ENCODE data around the gene PRKCSH. TPM values are rescaled to one million over a fixed set of nuclear protein-coding genes. Genes with fewer than 3 reads are reported as not detected.
A peak's percentile ranks its signal among the peaks of the same experiment; 100 is the strongest.

PRKCSH gene
- total RNA-seq, 1 donor = 85.5 TPM

DNA sequence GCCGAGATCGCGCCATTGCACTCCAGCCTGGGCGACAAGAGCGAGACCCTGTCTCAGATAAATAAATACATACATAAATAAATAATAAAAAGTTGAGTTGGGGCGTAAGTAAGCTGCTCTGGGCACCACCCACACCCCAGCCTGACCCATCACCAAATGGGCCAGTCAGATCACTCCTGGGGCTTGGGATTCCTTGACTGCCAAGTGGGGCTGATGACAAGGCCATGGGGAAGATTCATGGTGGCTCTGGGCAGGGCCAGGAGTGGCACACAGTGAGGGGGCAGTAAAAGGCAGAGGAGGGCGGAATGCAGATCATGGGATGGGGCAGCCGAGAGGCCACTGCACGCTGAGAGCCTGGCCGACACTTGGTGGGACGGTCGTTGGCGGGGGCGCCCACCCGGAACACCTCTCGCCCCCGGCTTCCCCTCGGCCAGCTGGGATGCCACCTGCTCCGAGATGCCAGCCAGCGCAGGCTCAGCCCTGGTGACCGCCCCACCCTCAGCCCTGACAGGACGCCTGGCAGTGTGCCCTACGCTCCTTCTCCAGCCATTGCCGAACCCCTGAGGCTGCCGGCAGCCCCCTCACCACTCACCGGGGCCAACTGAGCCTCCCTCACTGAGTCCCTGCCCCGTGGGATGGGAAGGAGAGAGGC, 59.3 kb downstream of the PRKCSH start:
- no peak overlapping the region for H3K4me3 ChIP-seq (ENCODE audit: low read depth, low read length)

DNA sequence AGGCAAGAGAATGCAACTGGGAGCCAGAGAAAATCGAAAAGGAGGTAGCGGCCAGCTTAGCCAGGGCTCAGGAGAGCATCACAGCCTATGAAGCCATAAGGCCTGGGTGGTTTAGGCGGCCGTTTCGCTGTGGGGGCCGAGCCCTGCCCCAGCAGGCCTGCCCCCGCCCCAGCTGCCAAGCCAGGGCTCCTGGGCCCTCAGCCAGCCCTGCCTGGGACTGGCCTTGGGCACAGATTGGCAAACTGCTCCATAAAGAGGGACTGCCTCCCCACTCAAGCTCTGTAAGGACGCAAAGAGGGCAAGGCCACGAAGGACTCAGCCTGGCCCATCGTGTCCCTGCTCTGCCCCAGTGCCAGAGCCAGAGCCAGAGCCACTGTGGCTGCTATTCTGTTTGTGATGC, 60.0 kb downstream of the PRKCSH start:
- DNase-seq (ENCODE audit: low read depth) = no peak
- TF ChIP-seq CTCF (IDR thresholded peaks at IDR 0.05; ENCODE audit: insufficient read depth, low read depth, low read length) = no peak
- H3K4me3 ChIP-seq (ENCODE audit: low read depth, low read length) = no peak overlapping the region

More for the DNA sequence above, 59.3 kb downstream of the PRKCSH start:
- no peak for DNase-seq (ENCODE audit: low read depth)
- TF ChIP-seq CTCF (IDR thresholded peaks at IDR 0.05; ENCODE audit: insufficient read depth, low read depth, low read length) = no peak

GRCh38 chr19:11495885-11496284, 60.5 kb downstream of the PRKCSH start:
- no peak overlapping the region for H3K4me3 ChIP-seq (ENCODE audit: low read depth, low read length)
- no peak for DNase-seq (ENCODE audit: low read depth)
- TF ChIP-seq CTCF (IDR thresholded peaks at IDR 0.05; ENCODE audit: insufficient read depth, low read depth, low read length) = no peak

GRCh38 chr19:11496391-11497163, 61.1 kb downstream of the PRKCSH start:
- no peak overlapping the region for H3K4me3 ChIP-seq (ENCODE audit: low read depth, low read length)
- TF ChIP-seq CTCF (IDR thresholded peaks at IDR 0.05; ENCODE audit: insufficient read depth, low read depth, low read length) = peak; percentile 81

GRCh38 chr19:11499220-11499726, 63.8 kb downstream of the PRKCSH start:
- H3K4me3 ChIP-seq (ENCODE audit: low read depth, low read length) = no peak overlapping the region
- no peak for DNase-seq (ENCODE audit: low read depth)
- TF ChIP-seq CTCF (IDR thresholded peaks at IDR 0.05; ENCODE audit: insufficient read depth, low read depth, low read length) = no peak

More at GRCh38 chr19:11496391-11497163, 61.1 kb downstream of the PRKCSH start:
- DNase-seq (ENCODE audit: low read depth) = peak; percentile 83

DNA sequence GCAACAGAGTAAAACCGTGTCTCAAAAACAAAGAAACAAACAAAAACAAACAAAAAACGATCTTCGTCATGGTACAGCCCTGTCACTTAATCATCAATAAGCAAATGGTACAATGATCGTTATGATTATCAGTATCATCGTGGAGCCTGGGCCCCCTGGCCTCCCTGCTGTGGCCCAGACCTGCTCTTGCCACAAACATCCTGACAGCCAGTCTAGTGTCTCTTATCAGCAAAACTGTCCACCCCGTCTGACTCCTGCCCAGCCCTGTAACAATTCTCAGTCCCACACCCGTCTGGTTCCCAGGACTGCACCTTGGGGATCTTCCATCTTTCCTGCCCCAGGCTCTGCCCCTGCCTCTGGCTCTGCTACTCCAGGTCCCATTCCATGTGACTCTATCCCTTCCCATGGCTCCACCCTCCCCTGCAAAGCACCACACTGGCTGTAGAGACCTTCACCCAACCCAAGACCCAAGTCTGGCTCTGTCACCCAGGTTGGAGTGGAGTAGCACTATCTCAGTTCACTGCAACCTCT, 64.5 kb downstream of the PRKCSH start:
- no peak overlapping the region for H3K4me3 ChIP-seq (ENCODE audit: low read depth, low read length)
- no peak for TF ChIP-seq CTCF (IDR thresholded peaks at IDR 0.05; ENCODE audit: insufficient read depth, low read depth, low read length)
- DNase-seq (ENCODE audit: low read depth) = no peak

Small RNA genes lying within 50 kb of the gene (small RNA-seq; reads per million reads assigned to genes)
- gene MIR7974 = not detected
- gene RF00019 = not detected

Other genes with a start within 250 kb of the PRKCSH start
- gene KANK2, start 238.1 kb upstream of the PRKCSH start, total RNA-seq = 253 and 312 TPM in 2 replicates
- not detected in 2 replicates for gene ANGPTL8, start 196.0 kb upstream of the PRKCSH start, total RNA-seq
- gene DOCK6, start 173.1 kb upstream of the PRKCSH start, total RNA-seq = 21.2 and 28.7 TPM in 2 replicates
- not detected in 2 replicates for gene TSPAN16, start 139.5 kb upstream of the PRKCSH start, total RNA-seq
- gene RAB3D, start 96.0 kb upstream of the PRKCSH start, total RNA-seq = 8.7 and 9.1 TPM in 2 replicates
- 96.7 and 121 TPM in 2 replicates for gene TMEM205, start 89.4 kb upstream of the PRKCSH start, total RNA-seq
- gene CCDC159, start 89.1 kb upstream of the PRKCSH start, total RNA-seq = 6.0 and 6.4 TPM in 2 replicates
- gene PLPPR2, start 80.2 kb upstream of the PRKCSH start, total RNA-seq = 16.8 and 20.6 TPM in 2 replicates
- 0.86 and 1.3 TPM in 2 replicates for gene SWSAP1, start 61.0 kb upstream of the PRKCSH start, total RNA-seq
- 5.6 and 6.8 TPM in 2 replicates for gene EPOR, start 51.3 kb upstream of the PRKCSH start, total RNA-seq
- gene RGL3, start 16.3 kb upstream of the PRKCSH start, total RNA-seq = 0.32 and 1.3 TPM in 2 replicates
- under 0.01 and 0.43 TPM in 2 replicates for gene ODAD3, start 514 bp upstream of the PRKCSH start, total RNA-seq
- gene ELAVL3, start 45.4 kb downstream of the PRKCSH start, total RNA-seq = not detected in 2 replicates
- 3.9 and 4.7 TPM in 2 replicates for gene ZNF653, start 70.2 kb downstream of the PRKCSH start, total RNA-seq
- gene ECSIT, start 93.5 kb downstream of the PRKCSH start, total RNA-seq = 22.9 and 27.4 TPM in 2 replicates
- gene CNN1, start 103.2 kb downstream of the PRKCSH start, total RNA-seq = 61.3 and 148 TPM in 2 replicates
- gene ELOF1, start 123.6 kb downstream of the PRKCSH start, total RNA-seq = 31.1 and 36.7 TPM in 2 replicates
- gene ACP5, start 142.0 kb downstream of the PRKCSH start, total RNA-seq = 0.43 and 2.3 TPM in 2 replicates
- gene ZNF627, start 161.8 kb downstream of the PRKCSH start, total RNA-seq = 16.8 and 19.0 TPM in 2 replicates